ENCODE results near the gene PDZRN4. TPM values are rescaled to one million over a fixed set of nuclear protein-coding genes. Genes with fewer than 3 reads are reported as not detected.
"Not testable (repeated sequence)": the region's sequence is repeated elsewhere in the genome, so short reads cannot be mapped to it uniquely, and the experiment has no call there.

Gene PDZRN4
- total RNA-seq, 1 donor from 2014 or later = 38.5 TPM

DNA sequence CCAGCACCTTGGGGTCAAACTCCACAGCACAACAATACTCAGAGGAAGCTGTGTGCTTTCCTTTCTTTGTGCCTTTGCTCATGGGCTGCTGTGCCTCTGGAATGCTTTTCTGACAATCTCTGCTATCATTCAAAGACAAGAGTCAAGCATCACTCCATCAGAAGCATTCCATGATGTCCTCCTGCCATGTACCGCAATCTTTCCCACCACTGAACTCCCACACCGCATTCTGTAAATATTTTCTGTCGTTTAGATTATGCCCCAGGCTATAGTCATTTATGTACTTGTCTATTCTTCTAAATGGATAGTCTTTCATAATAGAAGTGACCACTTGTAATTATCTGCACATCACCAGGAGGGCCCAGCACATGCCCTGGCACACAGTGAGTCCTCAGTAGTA lies 327.8 kb downstream of the PDZRN4 start:
- ATAC-seq (no peak), DNase-seq (ENCODE audit: low spot score) (no peak)
- intact Hi-C loops (cut with DNase I) = no loop called here

DNA sequence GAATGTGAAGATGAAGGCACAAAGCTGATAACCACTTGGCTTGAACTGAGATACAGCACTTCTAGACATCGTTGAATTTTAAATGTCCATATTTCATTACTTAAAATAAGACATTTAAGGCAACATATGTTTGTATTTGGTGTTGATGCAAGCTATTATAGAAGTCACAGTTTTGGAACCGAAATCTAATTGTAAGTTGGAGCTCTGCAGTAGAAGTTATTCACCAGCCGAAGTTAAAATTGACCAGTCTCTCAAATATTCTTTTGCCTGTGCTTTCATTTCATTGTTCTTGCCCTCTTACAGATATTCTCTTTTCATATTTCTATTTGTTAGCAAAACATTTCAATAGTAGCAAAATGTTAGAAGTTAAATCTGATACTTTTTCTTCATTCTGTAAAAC lies 332.7 kb downstream of the PDZRN4 start:
- no peak for ATAC-seq
- no peak for DNase-seq (ENCODE audit: low spot score)
- intact Hi-C loops (cut with DNase I) = no loop called here

DNA sequence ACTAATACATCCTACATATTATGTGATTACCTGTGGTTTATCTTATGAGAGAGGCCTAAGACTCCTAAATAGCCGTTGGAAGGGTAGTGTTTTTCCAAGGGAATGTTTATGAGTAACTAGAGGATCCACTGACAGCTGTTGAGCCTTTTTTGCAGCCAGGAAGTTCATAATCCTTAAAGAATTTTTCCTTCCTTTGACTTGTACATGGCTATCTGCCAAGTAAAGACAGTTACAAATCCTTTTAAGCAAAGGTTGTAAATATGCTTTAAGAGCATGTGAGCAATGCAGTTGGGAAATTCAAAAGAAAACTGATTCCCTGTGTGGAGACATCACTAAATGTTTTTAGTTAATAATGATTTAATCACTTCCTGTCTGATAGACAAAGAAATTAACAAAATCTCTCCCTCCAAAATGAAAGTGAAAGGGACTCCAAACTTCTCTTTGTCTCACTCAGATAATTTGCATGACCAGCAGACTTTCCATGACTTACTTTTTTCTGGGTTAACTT lies 333.8 kb downstream of the PDZRN4 start:
- intact Hi-C loops (cut with DNase I) = no loop called here
- DNase-seq (ENCODE audit: low spot score) = no peak
- ATAC-seq = peak; percentile 31

DNA sequence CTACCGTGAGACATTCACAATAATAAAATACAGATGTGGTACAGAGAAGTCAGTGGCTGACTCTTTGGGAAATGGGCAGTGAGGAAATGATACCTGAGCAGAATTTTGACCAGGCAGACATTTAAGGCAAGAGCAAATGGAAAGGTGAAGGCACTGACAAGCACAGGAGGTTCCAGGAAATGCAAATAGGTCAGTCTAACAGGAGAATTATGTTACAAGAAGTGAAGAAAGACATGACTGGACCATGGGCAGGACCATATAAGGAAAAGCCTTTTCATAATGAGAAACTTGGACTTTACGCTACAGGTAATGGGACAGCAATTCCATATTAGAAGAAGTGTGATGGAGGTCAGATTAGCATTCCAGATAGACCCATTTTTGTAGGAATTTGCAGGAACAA lies 338.9 kb downstream of the PDZRN4 start:
- intact Hi-C loops (cut with DNase I) = no loop called here
- ATAC-seq (no peak), DNase-seq (ENCODE audit: low spot score) (no peak)

DNA sequence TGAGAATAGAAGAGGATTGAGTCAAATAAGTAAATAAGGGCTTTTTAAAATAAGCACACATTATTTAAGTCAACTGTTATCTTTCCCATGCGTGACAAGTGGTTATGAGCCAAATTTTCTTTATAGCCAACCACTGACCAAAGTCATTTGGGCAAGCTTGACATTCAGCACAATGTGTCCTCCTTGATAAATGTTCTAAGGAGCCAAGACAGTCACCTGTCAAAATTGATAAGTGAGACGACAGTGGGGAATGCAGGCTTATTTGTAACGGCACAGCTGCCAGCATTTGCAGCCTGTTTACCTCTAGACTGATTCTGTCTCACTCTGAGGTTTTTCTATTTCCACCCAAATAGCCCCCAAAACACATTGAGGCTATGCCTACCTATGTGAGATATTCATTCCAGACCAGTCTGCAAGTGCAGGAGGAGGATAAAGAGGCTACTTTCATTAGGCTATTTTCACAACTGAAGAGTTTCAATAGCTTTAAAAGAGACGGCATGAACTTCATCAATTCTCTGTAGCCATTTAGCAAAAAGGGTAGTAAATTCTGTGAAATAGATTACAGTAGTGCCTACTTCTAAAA lies 339.5 kb downstream of the PDZRN4 start:
- no peak for DNase-seq (ENCODE audit: low spot score)
- no peak for ATAC-seq
- intact Hi-C loops (cut with DNase I) = no loop called here

DNA sequence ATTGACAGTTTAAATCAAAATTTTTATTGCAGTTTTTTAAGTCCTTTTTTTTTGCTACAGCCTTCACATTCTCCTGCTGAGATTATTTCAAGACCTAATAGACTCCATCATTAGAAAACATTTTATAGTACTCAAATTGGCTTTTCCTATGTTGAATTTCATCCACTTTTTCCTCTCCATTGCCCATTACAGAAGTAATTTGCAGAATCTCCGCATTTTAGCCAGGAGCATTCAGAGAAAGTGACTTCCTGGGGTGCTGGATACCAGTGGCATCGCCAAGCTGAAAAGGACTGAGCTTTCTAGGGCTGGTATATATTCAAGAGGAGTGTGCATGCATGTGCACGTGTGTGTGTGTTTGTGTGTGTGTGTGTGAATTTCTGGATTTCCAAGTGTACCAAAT lies 340.8 kb downstream of the PDZRN4 start:
- intact Hi-C loops (cut with DNase I) = no loop called here
- no peak for ATAC-seq
- no peak for DNase-seq (ENCODE audit: low spot score)

DNA sequence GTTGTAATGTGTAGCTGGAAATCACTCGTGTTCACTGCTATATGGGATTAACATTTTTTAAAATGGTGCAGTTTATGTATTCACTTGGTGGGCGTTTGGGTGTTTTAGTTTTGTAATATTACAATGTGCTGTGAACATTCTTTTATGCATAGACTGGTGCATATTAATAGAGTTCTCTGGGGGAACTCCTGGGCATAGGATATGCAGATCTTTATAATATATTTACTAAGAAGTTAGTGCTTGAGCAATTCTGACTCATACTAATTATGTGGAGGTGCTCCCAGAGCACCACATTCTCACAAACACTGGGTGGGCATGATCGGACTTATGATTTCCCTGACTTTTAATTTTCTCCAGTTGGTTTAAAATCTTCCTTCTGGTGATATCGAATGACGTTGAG lies 342.3 kb downstream of the PDZRN4 start:
- intact Hi-C loops (cut with DNase I) = loop anchor here (5.0 kb wide), 2 partner anchors 1648 to 1697 kb away; no protein-coding TSS in a partner anchor
- DNase-seq (ENCODE audit: low spot score) (no peak), ATAC-seq (peak; percentile 35)

DNA sequence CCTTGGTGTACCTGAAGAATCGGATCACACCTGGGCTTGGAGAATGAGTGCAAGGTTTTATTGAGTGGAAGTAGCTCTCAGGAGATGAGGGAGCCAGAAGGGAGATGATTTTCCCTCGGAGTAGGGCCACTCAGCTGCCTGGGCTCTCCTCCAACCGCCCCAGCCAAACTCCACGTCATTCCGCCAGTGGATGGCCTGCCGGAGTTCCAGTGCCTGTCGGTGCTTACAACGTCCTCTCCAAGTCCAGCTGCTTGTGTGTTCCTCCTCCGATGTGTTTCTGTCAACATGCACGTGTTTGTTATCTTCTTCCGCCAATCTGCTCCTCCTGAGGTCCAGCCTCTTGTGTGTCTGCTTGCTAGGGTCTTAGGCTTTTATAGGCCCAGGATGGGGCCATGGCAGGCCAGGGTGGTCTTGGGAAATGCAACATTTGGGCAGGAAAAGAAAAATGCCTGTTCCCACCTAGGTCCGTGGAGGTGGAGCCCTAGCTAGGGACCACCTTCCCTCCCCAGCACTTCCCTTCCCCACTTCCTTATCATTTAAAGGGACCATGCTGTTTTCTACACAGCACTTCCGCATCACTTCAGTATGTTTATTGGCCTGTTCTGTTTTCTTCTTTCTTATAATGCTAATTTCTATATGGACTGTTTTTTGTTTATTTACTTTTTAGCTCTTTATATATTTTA lies 343.2 kb downstream of the PDZRN4 start:
- ATAC-seq (peak; percentile 80), DNase-seq (ENCODE audit: low spot score) (no peak)
- intact Hi-C loops (cut with DNase I) = loop anchor here (5.0 kb wide), 2 partner anchors 1649 to 1696 kb away; no protein-coding TSS in a partner anchor

DNA sequence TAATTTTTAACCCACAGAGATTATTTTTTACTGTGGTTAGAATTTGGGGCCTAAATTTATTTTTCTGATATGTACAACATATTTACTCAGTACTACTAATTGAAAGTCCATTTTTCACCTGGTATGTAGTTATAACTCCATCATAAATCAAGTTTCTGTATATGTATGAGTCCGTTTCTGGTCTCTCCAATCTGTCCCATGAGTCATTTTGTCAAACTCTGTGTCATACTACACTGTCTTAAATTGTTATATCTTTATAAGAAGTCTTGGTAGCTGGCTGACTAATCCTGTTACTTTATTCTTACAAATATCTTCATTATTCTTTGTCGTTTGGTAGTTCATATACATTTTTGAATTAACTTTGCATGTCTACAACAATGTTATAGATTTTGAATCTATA lies 344.0 kb downstream of the PDZRN4 start:
- ATAC-seq (no peak), DNase-seq (ENCODE audit: low spot score) (no peak)
- intact Hi-C loops (cut with DNase I) = loop anchor here (5.0 kb wide), 2 partner anchors 1650 to 1695 kb away; no protein-coding TSS in a partner anchor

DNA sequence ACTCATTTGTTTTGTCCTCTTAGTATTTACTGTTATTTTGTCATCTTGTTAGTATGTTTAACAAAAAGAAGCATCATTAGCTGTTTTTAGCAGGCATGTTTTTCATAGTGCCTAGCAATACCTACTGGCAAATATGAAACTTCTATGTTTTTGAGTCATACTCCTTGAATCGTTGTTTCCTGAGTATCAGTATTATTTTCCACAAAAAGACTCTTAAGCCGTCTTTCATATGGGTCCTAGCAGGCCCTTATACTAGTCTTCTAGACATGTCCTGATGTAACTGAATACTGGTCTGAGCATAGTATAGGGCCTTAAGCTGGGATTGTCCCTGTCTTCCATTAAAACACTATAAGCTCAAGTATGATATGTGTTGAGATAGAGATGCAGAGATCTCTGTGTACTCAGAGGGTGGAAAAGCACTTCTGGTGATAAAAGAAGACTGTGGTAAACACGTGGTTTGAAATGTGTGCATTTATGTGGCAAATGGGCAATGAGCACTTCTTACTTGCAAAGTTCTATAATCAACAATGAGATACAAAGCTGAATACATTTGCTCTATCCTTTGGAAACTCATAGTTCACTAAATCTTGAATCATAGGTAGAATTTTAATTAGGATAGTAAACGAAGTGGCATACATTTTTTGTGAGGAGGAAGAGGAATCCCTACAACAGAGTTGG lies 348.8 kb downstream of the PDZRN4 start:
- ATAC-seq (no peak), DNase-seq (ENCODE audit: low spot score) (no peak)
- intact Hi-C loops (cut with DNase I) = no loop called here

DNA sequence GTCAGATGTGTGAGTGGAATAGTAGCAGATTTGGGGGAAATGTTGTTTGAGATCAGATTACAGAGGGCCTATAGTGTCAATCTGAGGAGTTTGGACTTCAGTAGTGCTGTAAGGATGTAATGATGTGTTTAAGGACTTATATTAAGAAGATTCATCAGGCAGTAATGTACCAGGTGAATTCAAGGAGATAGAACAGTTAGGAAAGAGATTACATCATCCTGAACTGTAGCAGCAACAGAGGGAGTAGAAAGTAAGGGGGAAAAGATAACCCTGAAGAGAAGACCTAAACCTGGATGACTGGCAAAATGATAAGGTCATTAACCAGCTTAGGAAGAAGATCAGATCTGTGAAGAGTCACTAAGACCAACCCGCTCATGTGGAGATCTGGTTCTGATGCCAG lies 349.4 kb downstream of the PDZRN4 start:
- ATAC-seq = no peak
- no peak for DNase-seq (ENCODE audit: low spot score)
- intact Hi-C loops (cut with DNase I) = no loop called here

DNA sequence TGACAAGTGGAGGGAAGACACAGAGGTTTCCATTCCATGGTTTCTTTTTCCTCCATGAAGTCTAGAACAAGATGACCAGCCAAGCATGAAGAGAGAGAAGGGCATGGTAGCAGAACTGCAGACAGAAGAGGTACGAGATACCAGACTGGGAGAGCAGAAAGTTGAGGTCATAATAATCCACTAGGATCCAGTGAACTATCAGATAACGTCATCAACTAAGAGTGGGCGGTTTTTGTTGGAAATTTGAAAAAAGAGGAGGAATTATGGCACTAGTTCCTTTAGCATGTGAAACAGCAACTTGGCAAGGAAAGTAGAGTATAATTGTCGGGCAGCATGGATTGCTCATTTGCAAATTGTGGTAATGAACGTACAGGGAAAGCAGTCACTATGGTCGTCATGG lies 357.6 kb downstream of the PDZRN4 start:
- no peak for ATAC-seq
- no peak for DNase-seq (ENCODE audit: low spot score)
- intact Hi-C loops (cut with DNase I) = loop anchor here (5.0 kb wide), 1 partner anchor 1162 kb away; no protein-coding TSS in a partner anchor

DNA sequence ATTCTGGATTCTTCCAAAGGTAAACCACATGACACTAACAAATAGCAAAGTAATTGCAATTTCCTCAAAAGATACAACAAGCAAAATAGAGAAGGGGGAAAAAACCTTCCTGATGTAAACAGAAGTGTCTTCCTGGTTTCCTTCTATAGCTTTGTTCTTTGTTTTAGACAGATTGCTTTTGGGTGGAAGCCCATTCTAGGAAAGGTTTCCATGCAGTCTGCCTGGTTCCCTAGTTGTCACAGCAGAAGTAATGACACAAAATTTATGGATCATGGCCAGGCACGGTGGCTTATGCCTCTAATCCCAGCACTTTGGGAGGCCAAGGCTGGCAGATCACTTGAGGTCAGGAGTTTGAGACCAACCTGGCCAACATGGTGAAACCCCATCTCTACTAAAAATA lies 359.0 kb downstream of the PDZRN4 start:
- intact Hi-C loops (cut with DNase I) = loop anchor here (5.0 kb wide), 1 partner anchor 1160 kb away; no protein-coding TSS in a partner anchor
- ATAC-seq; DNase-seq (ENCODE audit: low spot score): not testable (repeated sequence)

DNA sequence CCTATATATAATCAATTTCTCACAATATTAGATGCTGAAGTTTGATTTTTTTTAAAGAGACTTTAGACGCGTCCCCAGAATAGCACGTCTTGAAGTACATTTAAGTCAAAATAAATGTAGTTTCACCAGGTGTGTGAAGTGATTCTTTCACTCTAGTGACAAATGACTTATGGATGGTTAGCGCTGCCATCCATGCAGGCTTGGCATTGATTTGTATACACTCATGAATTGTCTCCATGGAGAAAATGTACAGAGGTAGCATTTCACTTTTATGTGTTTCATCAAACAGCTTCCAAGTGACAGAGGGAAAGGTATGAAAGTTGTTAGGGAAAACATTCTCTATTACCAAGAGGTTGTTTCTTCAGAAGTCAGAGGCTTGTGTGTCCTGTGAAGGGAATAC lies 360.8 kb downstream of the PDZRN4 start:
- no peak for DNase-seq (ENCODE audit: low spot score)
- no peak for ATAC-seq
- intact Hi-C loops (cut with DNase I) = loop anchor here (5.0 kb wide), 1 partner anchor 1158 kb away; no protein-coding TSS in a partner anchor

DNA sequence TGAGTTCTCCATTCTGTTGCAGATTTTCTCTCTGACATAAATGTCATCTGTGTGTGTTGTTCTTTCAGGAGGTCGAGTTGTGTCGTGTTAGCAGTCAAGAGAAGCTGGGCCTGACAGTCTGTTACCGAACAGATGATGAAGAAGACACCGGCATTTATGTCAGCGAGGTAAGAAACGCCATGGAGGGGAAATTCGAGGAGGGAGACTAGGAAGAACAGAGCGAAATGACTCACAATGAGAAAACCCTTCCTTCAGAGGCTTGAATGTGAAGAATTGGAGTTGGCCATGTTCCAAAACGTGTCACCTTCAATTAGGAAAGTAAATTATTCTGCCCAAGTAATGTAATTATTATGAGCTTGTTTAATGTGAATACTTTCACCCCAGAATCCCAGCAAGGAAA lies 364.5 kb downstream of the PDZRN4 start:
- no peak for ATAC-seq
- DNase-seq (ENCODE audit: low spot score) = no peak
- intact Hi-C loops (cut with DNase I) = no loop called here

DNA sequence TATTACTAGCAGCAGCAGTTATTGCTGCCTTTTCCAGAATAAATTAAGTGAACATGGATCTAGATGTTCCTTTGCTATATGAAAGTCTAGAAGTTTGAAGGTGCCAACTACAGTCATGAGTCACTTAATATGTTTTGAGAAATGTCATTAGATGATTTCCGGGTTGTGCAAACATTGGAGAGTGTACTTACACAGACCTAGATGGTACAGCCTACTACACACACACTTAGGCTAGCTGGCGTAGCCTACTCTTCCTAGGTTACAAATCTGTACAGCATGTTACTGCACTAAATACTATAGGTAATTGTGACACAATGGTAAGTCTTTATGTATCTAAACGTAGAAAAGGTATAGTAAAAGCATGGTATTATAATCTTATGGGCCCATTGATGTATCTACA lies 368.1 kb downstream of the PDZRN4 start:
- ATAC-seq (no peak), DNase-seq (ENCODE audit: low spot score) (no peak)
- intact Hi-C loops (cut with DNase I) = no loop called here

DNA sequence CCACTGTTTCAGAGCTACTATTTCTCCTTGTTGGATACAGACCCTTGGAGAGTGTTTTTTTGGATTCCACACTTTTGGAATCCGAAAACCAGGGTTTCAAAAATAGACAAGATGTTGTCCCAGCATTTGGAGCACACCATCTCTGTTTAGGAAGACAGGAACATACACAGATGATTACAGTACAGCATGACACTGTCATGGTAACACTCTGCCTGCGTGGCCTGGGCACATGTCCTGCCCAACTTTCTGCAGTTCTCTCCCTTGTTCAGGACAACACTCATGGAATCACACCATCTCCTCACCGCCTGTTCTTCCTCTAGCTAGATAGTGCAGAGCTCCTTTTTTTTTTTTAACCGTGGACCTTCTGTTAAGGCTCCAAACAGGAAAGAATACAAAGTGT lies 369.2 kb downstream of the PDZRN4 start:
- intact Hi-C loops (cut with DNase I) = no loop called here
- no peak for DNase-seq (ENCODE audit: low spot score)
- ATAC-seq = no peak

DNA sequence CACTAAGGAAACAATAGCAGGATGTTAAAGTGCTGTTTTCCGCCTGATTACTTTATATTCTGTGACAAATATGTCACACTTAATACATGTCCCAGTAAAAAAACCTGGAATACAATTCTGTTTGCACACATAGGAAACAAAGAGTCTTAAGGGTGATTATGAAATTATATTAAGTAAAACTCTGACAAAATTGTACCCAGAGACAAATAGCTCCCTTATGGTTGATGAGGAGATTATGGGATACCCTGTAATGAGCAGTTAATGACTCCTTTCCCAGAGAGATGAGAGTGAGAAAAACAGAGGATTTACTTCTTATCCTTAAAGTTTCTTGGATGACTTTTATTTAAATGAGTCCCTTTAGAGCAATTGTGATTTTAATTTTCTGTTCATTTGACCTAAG lies 370.6 kb downstream of the PDZRN4 start:
- no peak for ATAC-seq

DNA sequence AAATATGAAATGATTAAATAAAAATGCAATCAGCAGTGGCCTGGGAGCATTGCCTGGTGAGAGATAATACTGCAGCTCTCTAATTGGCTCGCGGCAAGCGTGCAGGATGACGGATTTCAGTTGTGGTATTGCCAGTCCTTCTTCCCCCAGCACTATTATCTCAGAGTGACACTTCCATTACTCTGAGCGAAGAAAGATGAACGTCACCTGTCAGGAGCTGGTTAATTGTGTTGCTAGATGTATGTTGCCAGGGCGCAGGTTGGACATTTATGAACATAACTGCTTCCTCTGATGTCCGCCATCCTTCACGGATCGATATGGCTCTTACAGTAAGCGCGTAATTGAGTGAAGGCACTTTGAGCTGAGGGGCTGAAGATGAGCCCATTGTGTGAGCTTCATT lies 374.9 kb downstream of the PDZRN4 start:
- DNase-seq (ENCODE audit: low spot score) (no peak), ATAC-seq (no peak)
- intact Hi-C loops (cut with DNase I) = no loop called here

More for the DNA sequence above, 370.6 kb downstream of the PDZRN4 start:
- intact Hi-C loops (cut with DNase I) = no loop called here
- no peak for DNase-seq (ENCODE audit: low spot score)

DNA sequence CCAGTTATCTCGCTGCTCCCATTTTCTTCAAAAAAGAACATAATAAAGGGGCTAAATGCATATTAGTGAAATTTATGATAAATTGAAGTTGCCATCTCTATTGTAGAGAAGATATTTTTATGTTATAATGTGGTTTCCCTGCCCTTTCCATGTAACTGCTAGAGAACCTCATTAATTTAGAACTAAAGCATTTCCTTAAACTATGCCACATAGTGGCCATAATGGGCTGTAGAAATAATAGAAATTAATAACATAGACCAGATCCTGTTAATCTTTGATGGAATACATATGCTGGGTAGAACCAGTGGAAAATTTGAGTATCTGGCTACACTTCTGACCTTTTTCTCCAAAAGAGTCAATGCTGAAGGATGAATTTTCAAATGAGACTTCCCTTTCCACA lies 376.7 kb downstream of the PDZRN4 start:
- no peak for ATAC-seq
- intact Hi-C loops (cut with DNase I) = no loop called here
- DNase-seq (ENCODE audit: low spot score) = no peak

Data from sciatic nerve (tissue), 2 donors.